Thoracic aorta (tissue), 2 donors: ENCODE results near the gene ZBTB3. TPM values are rescaled to one million over a fixed set of nuclear protein-coding genes. Genes with fewer than 3 reads are reported as not detected.

Source experiments
- ATAC-seq: fragments of 150-250 bp; one replicate; pipeline ENCODE4 v1.8.0; 2017; ENCODE audit warnings: low read depth; ENCODE audit not compliant: insufficient number of reproducible peaks, low FRiP score
- DNase-seq: peaks from one replicate; pipeline ENCODE4 v3.0.0-alpha.2; 2020; ENCODE audit warnings: low spot score
- H3K27ac ChIP-seq, 2 donors: fragments of 200-600 bp; sonication (generic); 1 replicate in 1 of 2; 2 replicates in 1 of 2; pipeline ENCODE4 v1.5.1; 2016; ENCODE audit warnings: mild to moderate bottlenecking in 2 of 2, moderate library complexity in 2 of 2
- H3K27me3 ChIP-seq: fragments of 200-600 bp; sonication (generic); replicated peaks from 2 replicates; pipeline ENCODE4 v1.6.0; 2016; ENCODE audit warnings: mild to moderate bottlenecking; ENCODE audit not compliant: insufficient read depth
- H3K36me3 ChIP-seq: fragments of 200-600 bp; sonication (generic); one replicate; pipeline ENCODE4 v1.5.1; 2016
- H3K4me1 ChIP-seq, 2 donors: fragments of 200-600 bp; sonication (generic); 1 replicate in 1 of 2; 2 replicates in 1 of 2; pipeline versions ENCODE4 v1.5.1 to v1.6.0; 2016; ENCODE audit warnings: low read depth in 2 of 2, mild to moderate bottlenecking in 1 of 2; ENCODE audit not compliant: control insufficient read depth in 1 of 2
- H3K4me3 ChIP-seq: fragments of 200-600 bp; sonication (generic); 2 replicates; pipeline ENCODE4 v1.5.1; 2016; ENCODE audit warnings: mild to moderate bottlenecking
- H3K9me3 ChIP-seq: fragments of 200-600 bp; sonication (generic); 2 replicates; pipeline ENCODE4 v1.5.1; 2016
- total RNA-seq, 2 donors: library from RNA; depleted of rRNA; stranded (reverse); fragments of >200 nt; gene quantifications; one replicate each; pipeline versions ENCODE4 v1.1.0 to v1.2.3, GENCODE V29; 2016
- TF ChIP-seq, protein P1 (sequence below): fragments of 200-600 bp; sonication (generic); IDR thresholded peaks from one replicate; pipeline ENCODE4 v1.5.1; 2019; ENCODE audit warnings: antibody characterized with exemption

ZBTB3 gene
- total RNA-seq, 2 donors from 2014 or later, result 6.2 to 7.6 TPM

- TF ChIP-seq, protein P1, sequence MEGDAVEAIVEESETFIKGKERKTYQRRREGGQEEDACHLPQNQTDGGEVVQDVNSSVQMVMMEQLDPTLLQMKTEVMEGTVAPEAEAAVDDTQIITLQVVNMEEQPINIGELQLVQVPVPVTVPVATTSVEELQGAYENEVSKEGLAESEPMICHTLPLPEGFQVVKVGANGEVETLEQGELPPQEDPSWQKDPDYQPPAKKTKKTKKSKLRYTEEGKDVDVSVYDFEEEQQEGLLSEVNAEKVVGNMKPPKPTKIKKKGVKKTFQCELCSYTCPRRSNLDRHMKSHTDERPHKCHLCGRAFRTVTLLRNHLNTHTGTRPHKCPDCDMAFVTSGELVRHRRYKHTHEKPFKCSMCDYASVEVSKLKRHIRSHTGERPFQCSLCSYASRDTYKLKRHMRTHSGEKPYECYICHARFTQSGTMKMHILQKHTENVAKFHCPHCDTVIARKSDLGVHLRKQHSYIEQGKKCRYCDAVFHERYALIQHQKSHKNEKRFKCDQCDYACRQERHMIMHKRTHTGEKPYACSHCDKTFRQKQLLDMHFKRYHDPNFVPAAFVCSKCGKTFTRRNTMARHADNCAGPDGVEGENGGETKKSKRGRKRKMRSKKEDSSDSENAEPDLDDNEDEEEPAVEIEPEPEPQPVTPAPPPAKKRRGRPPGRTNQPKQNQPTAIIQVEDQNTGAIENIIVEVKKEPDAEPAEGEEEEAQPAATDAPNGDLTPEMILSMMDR, result peak; percentile 92
- Histone ChIP-seq H3K9me3 (no peaks in the 10 kb centered on the region), H3K4me3 (peak overlapping the region; percentile 82), H3K27me3 (no peaks in the 10 kb centered on the region), H3K4me1 (peaks cover 13 to 43% of the 10 kb centered on the region in 2 donors), H3K36me3 (peaks cover 6% of the 10 kb centered on the region), H3K27ac (peak overlapping the region; percentile 95 to 96)
- DNase-seq (peak; percentile 66), ATAC-seq (peak; percentile 78)
Observed at GRCh38 chr11:62786318-62787004, 32.5 kb upstream of the ZBTB3 start.

- H3K27ac ChIP-seq, result no peak overlapping the region
- H3K36me3 ChIP-seq, result peaks cover 18% of the 10 kb centered on the region
- H3K4me3 ChIP-seq, result no peak overlapping the region
- peaks cover 0 to 9% of the 10 kb centered on the region in 2 donors for H3K4me1 ChIP-seq
- TF ChIP-seq, protein P1, result no peak
- no peaks in the 10 kb centered on the region for H3K9me3 ChIP-seq
- H3K27me3 ChIP-seq, result no peaks in the 10 kb centered on the region
- no peak for DNase-seq
- no peak for ATAC-seq
Observed at GRCh38 chr11:62782753-62783152, 28.8 kb upstream of the ZBTB3 start.

GRCh38 chr11:62778441-62778840 lies 24.5 kb upstream of the ZBTB3 start:
- TF ChIP-seq, protein P1, result no peak
- H3K36me3 ChIP-seq, result peaks cover 32% of the 10 kb centered on the region
- no peak overlapping the region for H3K4me3 ChIP-seq
- H3K9me3 ChIP-seq, result no peaks in the 10 kb centered on the region
- H3K27me3 ChIP-seq, result no peaks in the 10 kb centered on the region
- DNase-seq, result no peak
- no peak overlapping the region for H3K27ac ChIP-seq
- ATAC-seq, result no peak
- H3K4me1 ChIP-seq, result no peaks in the 10 kb centered on the region

GRCh38 chr11:62777389-62777788 lies 23.4 kb upstream of the ZBTB3 start:
- Histone ChIP-seq H3K27ac (no peak overlapping the region), H3K4me1 (peaks cover 0 to under 1% of the 10 kb centered on the region in 2 donors), H3K27me3 (no peaks in the 10 kb centered on the region), H3K36me3 (peaks cover 32% of the 10 kb centered on the region), H3K4me3 (no peak overlapping the region), H3K9me3 (no peaks in the 10 kb centered on the region)
- TF ChIP-seq, protein P1, result no peak
- DNase-seq (no peak), ATAC-seq (no peak)

DNA sequence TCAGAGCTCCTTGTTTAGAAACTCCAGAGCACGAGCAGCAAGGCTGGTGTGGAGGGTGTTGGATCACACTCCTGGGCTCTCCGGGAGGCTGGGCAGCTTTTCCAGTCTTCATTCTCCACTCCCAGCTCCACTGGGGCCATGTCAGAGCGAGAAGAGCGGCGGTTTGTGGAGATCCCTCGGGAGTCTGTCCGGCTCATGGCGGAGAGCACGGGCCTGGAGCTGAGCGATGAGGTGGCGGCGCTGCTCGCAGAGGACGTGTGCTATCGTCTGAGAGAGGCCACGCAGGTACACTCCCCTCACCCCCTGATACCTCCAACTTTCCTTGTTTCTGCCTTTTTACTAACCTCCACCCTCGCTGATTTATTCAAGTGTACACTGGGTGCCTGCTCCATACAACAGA lies 21.7 kb upstream of the ZBTB3 start:
- no peak for DNase-seq
- peaks cover 5 to 10% of the 10 kb centered on the region in 2 donors for H3K4me1 ChIP-seq
- no peak overlapping the region for H3K4me3 ChIP-seq
- no peaks in the 10 kb centered on the region for H3K27me3 ChIP-seq
- H3K27ac ChIP-seq, result no peak overlapping the region
- no peak for ATAC-seq
- H3K36me3 ChIP-seq, result peaks cover 32% of the 10 kb centered on the region
- TF ChIP-seq, protein P1, result no peak
- H3K9me3 ChIP-seq, result no peaks in the 10 kb centered on the region
